ENCODE measurements around the gene WWOX.

WWOX gene

DNA sequence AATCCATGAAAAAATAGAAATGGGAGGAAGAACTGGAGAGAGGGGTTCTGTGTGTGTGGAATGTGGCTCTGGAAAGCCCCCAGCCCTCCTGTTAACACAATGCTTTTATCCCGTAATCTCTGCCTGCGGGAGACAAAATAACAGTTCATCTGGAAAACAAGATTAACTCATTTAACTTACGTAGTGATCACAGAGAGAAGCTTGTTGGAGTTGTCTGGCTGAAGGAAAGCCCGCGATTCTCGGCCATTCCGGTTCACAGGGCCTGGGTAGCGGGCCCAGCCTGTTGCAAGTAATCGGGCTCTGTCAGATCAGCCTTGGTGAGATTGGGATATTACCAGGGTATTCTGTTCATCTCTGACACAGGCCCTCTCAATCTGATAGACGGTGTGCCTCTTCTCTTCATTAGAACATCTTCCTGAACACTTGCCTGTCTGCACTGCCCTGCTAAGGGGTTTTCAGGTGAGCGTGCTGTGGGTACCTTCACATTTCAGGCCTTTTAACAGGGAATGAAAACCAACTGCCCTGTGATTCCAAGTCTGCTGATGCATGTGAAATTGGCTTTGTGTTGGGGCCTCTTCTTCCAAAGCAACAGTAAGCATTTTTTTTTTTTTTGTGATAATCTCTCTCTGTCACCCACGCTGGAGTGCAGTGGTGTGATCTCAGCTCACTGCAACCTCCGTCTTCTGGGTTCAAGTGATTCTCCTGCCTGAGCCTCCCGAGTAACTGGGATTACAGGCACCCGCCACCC lies 609.9 kb downstream of the WWOX start:
- no peak for DNase-seq

DNA sequence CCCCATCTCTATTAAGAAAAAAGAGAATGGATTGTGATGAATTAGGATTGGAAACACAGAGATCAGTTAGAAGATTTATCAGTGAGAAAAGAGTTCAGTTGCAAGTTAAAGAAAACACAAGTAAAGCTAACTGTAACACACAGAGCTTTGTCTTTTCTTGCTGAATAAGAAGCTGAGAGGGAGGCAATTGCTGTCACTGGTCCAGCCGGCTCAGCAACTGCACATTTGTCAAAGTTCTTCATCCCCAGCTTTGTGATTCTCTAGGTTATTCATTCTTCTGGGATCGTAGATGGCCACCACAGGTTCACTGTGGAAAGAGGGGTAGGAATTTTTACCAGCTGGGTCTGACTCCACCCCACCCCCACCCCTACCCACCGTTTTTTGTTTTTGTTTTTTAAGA lies 615.7 kb downstream of the WWOX start:
- no peak for DNase-seq

DNA sequence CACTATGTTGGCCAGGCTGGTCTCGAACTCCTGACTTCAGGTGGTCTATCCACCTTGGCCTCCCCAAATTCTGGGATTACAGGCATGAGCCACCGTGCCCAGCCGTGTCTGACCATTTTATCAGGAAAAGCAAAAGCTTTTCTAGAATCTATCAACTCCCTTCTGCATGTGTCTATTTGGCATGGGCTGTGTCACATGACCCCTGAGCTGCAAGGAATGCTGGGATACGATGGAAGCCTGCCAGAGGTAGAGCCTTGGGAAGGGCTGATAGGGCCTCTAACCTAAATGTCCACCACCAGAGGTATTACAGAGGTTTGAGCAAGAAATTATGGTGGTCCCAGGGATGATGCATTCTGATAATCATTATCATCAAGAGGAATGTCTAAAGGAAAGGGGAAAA lies 616.2 kb downstream of the WWOX start:
- no peak for DNase-seq

DNA sequence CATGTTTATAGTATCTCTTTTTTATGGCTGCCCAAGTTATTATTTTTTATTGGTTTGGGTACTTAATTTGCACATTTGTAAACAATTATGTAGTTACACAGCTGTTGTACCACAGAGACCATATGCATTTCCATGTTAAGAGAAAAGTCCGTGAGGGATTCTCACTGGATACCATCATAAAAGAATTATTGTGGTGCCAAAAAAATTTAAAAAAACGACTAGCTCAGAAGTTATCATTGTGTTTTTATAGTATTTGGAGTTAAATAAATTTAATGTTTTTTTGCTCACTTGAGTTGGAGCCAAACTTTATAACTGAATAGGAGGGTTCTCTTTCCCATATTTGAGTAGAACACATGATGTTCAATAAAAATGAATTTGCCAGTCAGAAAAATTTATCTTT lies 618.7 kb downstream of the WWOX start:
- no peak for DNase-seq

DNA sequence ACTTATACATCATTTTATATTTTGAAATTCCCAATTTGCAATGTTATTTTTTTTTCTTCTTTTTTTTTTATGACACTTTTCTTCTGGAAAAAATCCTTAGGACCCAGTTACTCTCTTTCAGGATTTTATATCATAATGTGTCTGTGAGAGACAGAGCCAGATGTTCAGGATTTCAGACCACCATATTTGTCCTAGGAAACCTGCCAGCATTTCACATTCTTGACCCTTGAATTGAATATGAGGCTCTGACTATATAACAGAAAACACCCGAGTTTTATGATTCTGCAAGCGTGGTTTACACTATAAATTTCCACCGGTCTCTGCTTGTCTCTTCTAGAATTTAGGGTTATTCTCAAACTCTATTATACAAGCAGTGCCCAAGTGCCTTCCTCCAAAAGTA lies 621.0 kb downstream of the WWOX start:
- DNase-seq, result no peak

DNA sequence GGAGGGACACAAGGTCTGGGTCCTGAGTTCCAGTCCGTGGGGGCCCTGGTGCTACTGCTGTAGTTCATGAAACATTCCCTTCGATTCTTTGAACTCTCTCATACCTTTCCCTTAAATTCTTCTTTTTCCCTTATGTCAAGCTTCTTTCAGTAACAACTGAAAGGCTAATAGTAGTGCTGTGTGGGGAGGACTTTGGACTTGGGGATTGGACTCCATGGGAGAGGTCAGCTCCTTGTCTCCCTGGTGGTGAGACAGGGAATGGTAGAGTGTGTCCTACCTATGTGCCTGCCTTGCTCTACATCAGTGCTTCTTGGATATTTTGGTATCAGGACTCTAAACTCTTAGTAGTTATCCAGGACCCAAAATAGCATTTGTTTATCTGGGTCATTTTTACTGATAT lies 628.1 kb downstream of the WWOX start:
- DNase-seq, result no peak

DNA sequence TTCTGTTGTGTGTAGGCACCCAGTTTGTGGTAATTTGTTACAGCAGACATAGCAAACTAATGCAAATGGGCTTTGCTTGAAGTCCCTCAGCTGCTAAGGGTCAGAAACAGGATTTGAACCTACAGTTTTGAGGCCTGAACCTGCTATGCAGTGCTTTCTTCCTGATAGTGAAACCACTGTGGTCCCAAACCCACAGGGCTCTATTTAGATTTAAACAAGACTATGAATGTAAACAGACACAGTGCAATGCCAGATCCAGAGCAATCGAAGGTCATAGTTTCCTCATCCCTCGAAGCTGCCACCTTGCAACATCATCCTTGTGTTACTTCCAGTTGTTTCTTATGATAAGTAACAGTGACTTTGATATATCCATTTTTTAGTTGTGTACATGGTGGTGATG lies 630.2 kb downstream of the WWOX start:
- no peak for DNase-seq

DNA sequence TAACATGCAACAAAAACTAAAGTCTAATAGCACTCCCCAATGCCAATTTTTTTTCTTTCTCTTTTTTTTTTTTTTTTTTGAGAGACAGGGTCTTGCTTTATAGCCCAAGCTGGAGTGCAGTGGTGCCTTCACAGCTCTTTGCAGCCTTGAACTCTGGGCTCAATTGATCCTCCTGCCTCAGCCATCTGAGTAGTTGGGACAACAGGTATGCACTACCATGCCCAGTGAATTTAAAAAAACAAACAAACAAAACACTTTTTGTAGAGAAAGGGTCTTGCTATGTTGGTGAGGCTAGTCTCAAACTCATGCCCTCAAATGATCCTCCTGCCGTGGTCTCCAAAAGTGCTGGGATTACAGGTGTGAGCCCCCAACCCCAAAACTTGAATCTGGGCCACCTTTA lies 632.3 kb downstream of the WWOX start:
- no peak for DNase-seq

DNA sequence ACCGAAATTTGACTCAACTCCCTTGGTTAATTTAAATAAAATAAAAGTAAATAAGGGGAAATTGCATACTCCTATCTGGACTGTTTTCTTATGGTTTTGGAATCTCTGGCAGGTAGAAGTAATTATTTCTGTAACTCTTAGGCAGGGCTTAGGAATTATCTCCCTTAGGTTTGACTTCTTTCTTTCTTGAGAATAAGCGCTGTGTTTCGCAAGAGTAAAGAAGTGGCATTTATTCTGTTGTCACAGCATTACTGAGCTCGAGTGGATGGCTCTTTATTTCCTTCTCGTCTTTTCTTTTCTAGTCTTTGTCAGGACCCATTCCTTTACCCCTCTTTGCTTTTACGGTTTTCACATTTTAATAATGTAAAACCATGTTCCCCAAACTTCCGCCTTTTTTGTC lies 633.2 kb downstream of the WWOX start:
- no peak for DNase-seq

DNA sequence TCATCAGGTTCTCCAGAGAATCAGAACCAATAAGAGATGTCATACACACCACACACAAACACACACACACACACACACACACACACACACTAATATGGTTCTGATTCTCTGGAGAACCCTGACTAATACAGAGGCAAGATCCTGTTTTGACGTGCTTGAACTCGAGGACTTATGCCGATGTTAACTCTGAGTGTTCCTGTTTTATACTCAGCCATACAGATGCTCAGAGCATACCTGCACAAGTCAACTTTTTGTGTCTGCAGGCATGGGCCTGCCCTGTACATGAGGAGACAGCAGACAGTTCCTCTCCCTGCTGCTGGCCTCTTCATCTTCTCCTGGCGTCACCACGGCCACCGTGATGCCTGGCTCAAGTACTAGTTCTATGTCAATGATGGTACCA lies 635.9 kb downstream of the WWOX start:
- DNase-seq, result no peak

DNA sequence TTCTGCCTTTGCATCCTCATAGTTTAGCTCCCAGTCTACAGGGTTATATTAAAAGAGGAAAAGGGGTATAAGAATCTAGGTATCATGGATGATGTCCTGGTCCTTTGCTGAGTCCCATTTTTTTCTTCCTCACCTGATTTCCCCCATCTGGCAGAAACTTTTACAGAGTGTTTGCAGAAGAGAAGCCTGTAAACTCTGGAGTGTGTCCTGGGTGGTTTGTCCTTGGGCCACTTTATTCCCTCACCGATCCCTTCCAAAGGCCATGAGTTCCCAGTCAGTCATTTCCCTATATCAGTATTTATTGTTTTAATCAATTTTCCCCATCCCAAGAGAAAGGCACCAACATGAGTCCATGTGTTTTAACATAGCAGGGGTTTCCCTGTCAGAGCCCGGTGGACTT lies 638.2 kb downstream of the WWOX start:
- no peak for DNase-seq

DNA sequence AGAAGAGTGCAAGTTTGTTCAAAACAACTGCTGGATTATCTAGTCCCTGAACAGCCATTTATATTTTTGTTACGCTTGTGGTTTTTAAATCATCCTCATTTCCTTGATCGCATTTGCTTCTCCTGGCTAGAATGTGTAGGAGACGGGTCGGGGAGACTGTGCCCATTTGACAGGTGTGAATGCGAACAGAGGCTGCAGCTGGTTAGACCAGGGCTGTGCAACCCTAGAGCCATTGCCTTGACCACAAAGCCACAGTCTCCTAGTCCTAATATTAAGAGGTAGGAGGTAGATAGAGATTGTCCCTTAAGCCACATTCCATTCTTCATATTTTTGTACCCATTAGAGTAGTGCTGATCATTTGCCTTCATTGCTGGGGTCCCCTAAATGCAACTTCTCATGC lies 639.1 kb downstream of the WWOX start:
- no peak for DNase-seq

DNA sequence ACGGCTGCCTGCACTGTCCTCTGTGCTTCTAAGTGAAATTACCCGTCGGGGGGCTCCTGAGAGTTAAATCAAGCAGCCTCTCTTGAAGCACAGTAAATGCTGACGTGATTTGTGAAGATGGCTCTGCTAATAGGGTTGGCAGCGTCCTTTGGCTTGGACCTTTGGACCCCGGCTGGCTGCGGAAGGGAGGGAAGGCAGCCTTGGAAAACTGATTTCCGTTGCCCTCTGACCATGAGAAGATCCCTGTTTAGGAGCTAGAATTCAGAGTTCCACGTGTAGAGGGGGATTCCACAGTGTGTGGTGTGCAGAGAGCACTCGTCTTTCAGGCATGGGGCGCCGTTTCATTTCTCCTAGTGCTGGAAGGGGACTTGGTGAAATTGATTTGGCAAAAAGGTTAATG lies 640.8 kb downstream of the WWOX start:
- no peak for DNase-seq

DNA sequence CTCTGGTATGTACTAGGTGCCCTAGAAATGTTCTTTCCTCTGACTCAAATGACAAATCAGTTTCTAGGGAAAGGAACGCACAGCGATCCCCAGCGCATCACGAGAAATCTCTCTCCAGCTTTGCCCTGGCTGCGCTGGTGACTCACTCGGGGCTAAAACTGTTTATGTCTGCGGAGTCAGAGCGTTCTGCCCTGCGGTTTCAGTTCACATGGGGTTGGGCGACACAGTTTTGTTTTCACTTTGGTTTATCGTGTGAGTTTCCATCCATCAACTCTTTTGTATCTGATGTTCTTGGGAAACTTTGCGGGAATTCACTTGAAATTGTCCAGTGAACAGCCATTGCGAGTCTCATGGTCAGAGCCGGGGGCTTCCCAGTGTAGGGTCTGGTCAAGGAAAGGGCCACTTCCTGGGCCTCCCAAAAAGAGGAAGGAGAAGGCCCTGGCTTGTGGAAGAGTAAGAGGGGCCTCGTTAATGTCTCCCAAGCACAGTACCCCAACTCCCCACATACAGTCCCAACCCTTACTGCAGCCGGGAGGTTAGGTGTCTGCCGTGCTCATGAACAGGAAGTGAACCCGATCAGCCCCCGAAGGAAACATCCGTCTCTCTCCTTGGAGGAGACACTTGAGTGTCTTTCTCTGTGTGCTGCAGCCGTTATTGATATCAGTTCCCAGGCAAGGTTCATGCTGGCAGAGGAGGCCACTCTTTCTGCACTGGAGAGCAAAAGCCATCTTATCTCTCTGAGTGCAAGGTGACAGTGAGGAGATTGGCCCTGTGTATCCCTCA lies 643.2 kb downstream of the WWOX start:
- DNase-seq, result peak; percentile 62 to 82

DNA sequence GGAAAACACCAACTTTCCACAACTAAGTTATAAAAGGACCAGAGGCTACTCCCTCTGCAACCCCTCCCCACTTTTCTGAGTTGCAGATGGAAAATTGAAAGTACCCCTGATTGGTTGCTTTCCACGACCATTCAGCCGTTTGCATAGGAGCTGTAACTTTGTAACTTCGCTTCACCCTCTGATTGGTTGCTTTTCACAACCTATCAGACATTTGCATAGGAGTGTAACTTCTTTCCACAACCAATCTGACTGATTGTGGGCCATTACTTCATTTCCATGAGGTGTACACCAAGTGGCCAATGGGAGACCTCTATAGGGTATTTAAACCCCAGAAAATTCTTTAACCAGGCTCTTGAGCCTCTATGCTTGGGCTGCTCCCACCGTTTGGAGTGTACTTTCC lies 644.1 kb downstream of the WWOX start:
- no peak for DNase-seq

DNA sequence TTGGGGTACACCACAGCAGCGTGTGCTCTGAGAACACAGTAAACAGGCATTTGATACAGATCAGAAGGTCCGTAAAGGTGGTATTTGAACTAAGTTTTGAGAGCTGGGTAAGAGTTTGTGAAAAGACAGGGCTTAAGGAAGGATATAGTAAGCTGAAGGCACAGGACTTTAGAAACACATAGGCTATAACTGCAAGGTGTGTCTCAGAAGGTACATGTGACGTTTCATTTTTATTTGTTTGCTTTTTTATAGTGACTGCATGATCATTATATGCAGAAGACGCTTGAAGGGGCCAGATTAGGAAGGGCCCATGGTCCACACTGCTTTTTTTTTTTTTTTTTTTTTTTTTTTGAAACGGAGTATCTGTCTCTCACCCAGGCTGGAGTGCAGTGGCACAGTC lies 644.6 kb downstream of the WWOX start:
- DNase-seq, result no peak

DNA sequence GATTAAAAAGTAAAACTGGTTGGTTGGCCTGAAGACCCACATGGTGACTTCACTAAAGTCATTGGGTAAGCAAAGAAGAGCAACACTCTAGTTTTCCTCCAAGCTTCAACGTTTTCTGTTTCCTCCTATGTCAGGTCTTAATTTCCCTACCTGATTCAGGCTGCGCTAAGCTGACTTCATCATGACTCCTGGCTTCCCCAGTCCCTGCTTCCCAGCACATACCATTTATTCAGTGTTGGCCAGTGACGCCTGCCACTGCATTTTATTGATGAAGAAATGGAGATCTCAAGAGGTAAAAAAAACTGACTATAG lies 645.3 kb downstream of the WWOX start:
- DNase-seq, result no peak

DNA sequence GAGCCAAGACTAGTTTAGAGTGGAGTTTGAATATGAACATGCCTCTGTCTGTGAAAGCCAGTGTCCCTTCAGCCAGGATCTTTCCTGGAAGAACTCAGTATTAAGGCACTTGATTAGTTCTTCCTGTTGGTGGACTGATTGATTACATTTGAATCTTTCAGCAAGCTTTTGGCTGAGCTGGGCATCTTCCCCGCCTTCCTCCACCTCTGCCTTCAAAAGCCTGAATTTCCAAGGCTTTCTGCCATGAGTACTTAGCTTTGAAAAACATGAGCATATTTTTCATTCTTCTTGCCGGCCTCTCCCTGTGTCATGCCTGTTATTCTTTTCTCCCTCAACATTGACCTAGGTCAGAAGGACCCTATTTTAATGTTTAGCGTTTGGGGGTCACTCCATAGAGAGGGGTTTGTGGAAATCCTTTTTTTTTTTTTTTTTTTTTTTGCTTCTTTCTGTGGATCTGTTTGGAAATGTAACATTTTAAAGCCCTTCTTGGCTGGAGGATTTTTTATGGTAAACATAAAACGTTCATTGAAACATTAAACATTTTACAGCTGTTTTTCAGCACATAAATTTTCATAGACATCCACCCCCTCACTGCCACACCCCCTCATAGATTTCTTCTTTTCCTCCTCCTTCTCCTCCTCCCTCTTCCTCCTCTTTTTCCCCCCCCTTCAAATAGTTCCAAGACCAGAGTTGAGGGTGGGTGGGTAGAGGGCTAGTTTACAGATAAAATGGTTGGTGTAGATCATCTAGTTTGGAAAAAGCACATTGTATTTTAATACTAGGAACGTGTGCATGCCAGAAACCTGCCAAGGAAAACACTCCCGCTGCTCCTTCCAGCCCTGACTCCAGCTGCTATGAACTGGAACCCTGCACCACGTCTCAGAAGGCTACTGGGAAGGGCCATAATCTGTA lies 645.9 kb downstream of the WWOX start:
- DNase-seq, result no peak

DNA sequence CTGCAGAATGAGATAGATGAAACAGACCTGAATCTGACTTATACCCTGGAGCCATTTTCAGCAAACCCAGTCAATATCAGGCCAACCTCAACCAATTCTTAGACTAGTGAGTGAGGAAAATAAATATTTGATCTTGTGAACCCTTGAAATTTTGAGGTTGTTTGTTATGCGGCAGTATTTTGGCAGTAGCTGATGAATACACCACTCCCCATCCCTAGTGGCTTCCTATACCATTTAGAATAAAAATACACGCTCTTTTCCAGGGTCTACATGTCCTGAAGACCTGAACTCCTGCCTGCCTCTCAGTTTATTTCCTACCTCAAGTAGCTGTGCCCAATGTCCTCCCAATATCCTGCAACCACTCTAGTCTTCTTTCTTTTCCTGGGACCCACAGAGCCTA lies 647.3 kb downstream of the WWOX start:
- no peak for DNase-seq

DNA sequence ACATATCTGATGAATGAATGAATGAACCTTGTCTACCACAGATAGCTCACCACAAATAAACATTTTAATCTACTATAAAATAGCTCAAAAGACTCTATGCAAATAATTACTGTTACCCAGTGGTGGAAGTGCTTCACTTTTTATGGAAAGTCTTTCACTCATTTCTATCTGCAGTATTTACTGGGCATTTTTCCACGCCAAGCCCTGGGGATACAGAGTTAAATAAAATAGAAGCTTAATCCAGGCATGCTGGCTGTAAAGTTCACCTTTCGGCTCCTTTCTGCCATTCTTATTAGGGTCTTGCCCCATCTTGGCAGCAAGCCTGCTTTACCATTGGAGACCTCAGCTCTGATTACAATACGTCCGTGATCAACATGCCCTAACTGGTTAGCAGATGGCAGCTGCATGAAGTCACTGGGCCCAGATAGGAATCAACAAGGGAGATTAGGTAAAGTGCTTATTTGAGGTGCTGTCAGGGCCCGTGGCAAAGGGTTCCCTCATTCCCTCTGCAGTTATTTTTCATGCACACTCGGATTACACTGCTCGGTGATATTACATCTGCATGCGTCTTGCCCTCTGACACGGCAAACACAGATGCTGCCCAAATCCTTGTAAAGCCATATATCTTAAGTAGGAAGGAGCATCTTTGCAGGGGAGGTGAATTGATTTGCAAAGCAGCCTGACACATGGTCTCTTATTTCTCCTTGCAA lies 648.9 kb downstream of the WWOX start:
- DNase-seq, result no peak

DNA sequence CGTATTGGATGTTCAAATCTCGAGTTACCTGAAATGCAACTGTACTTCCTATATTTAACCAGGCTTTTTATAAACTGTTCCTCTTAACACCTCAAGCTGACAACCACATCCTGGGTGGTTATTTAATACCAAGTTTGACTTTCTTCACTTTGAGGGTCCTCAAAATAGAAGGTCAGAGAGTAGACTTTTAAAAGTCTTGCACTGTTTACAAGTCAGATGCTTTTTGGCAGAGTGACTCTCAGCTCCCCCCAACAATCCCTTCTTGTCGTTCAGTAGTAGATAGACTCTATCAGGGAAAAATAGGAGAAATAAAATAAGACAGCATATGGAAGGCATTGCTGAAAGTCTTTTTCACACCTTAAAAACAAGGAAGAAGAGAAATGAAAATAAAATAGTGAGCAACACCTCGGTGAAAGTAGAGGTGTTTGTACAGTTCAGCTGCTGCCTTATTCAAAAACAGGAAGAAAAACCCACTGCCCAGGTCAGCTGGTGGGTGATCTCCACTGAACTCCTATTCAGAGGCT lies 650.4 kb downstream of the WWOX start:
- DNase-seq, result no peak

DNA sequence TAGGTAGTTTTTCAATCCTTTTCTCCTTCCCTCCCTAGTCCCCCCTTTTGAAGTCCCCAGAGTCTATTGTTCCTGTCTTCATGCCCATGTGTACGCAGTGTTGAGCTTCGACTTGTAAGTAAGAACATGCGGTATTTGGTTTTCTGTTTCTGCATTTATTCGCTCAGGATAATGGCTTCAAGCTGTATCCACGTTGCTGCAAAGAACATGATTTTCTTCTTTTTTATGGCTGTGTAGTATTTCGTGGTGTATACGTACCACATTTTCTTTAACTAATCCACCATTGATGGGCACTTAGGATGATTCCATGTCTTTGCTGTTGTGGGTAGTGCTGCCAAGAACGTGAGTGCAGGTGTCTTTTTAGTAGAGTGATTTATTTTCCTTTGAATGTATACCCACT lies 651.2 kb downstream of the WWOX start:
- DNase-seq, result no peak

DNA sequence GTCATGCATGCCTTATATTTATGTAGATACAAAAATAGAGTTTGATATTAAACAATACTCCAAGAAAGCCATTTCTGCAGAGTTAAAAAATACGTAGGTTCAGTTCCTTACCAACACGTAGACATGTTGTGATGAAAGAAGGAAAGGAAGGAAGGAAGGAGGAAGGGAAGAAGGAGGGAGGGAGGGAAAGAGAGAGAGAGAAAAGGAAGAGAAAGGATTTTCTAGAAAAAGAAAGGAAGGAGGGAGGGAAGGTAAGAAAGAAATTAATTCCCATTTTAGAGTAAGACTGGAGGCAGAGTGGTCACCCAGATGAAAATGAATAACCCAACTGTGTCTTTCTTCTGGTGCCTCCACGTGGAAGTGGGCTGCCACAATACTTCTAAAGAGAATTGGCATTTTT lies 652.1 kb downstream of the WWOX start:
- no peak for DNase-seq
